A549 treated with GW870086 at 1 μM for 4 hours (cell line): ENCODE data around the gene TMEM45B. TPM values are rescaled to one million over a fixed set of nuclear protein-coding genes. Genes with fewer than 3 reads are reported as not detected.

Experiments used
- total RNA-seq: library from RNA; stranded (reverse); fragments of 200-300 nt; extraction: Qiagen RNA extraction; gene quantifications from 5 replicates; pipeline ENCODE4 v1.2.3, GENCODE V29; 2022; ENCODE audit warnings: low read depth

TMEM45B gene
- 0.13 to 0.17 TPM (median 0.16 TPM) in 3 of 5 replicates, not detected in the others for total RNA-seq

DNA sequence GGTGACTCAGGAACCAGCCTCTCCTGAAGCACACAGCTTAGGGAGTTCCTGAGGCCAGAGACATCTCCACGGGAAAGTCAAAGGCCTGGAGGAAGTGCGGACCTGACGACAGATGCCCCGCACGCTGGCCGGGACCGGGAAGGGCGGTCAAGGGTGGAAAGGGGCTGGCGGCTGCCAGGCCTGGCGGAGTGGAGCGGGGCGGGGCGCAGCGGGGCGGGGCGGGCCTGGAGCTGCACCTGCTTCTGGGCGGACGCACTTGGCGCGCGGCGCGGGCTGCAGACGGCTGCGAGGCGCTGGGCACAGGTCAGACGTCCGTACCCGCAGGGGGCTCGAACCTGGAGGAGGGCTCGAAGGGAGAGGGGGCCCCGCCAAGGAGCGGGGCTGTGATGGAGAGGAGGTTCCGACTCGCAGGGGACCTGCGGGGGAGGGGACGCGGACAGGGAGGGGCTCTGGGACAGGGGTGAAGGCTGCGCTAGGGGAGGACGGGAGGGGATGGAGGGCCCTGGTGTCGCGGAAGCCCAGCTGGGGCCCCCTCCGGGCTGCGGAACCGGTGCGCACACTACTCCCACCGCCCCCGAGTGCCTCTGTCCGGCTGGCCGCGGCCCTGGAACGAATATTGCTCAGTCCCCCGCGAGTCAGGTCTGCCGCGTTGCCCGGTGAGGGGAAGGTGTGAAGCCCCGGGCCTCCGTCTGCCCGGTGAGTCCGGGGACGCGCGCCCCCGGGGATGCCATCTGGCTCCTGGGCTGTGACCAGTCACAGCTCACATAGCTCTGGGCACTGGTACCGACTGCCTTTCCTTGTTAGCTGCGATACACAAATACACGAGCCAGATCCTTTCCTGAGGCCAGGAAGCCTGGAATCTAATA is at the start of gene TMEM45B:
TMEM45B (plus strand) TSS at position 253 of the 866 bp plus-strand sequence. CDS start 36,635 bp downstream, outside the sequence.

GRCh38 chr11:129895126-129896041 is 79.7 kb downstream of the TMEM45B start, which contains the start of gene NFRKB:
TSS of gene NFRKB (minus strand) at chr11:129895578. CDS start at chr11:129892849, 2,729 bp downstream.

Other genes with a start within 250 kb of the TMEM45B start
- 10.2 to 14.1 TPM (median 13.1 TPM) in 5 replicates for gene NFRKB, start 79.7 kb downstream of the TMEM45B start, total RNA-seq
- gene PRDM10, start 187.0 kb downstream of the TMEM45B start, total RNA-seq, result 1.3 to 2.4 TPM (median 1.6 TPM) in 5 replicates